Caki2 (cell line): Measurements from ENCODE around the gene NUDT3. TPM values are rescaled to one million over a fixed set of nuclear protein-coding genes. Genes with fewer than 3 reads are reported as not detected.
"Not testable (repeated sequence)": the region's sequence is repeated elsewhere in the genome, so short reads cannot be mapped to it uniquely, and the experiment has no call there.

Source experiments
- DNase-seq: peaks from one replicate; pipeline ENCODE4 v3.0.0-alpha.2; 2015; ENCODE audit warnings: low read depth
- in situ Hi-C: cut with HindIII; loops from 2 replicates; pipeline ENCODE4 v1.10.0; 2016; ENCODE audit warnings: low sequenced_read_pairs, low pct_unique_long_range_greater_than_20kb, mixed read lengths
- total RNA-seq: library from RNA; depleted of rRNA; stranded (reverse); fragments of >200 nt; shearing (Covaris generic); gene quantifications from 2 replicates; pipeline ENCODE4 v1.2.3, GENCODE V29; 2014; ENCODE audit warnings: low replicate concordance

Gene NUDT3
- total RNA-seq, 1 experiment from 2014 or later: 7.2 TPM

DNA sequence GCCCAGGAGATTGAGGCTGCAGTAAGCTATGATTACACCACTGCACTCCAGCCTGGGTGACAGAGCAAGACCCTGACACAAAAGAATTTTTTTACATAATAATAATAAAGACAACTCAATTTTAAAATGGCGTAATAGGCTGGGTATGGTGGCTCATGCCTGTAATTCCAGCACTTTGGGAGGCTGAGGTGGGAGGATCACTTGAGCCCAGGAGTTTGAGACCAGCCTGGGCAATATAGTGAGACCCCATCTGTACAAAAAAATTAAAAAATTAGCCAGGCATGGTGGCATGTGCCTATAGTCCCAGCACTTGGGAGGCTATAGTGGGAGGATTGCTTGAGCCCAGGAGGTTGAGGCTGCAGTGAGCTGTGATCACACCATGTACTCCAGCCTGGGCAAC, 15.4 kb upstream of the NUDT3 start:
- DNase-seq, in situ Hi-C loops: not testable (repeated sequence)

- in situ Hi-C loops: no loop called here
- no peak for DNase-seq
These were observed 4.0 kb upstream of the NUDT3 start for GRCh38 chr6:34396518-34396917.

- DNase-seq: no peak
- in situ Hi-C loops: no loop called here
These were observed 1.5 kb upstream of the NUDT3 start for GRCh38 chr6:34393966-34394305.

GRCh38 chr6:34393191-34393965, 909 bp upstream of the NUDT3 start:
- DNase-seq: no peak

GRCh38 chr6:34391786-34392496, 528 bp downstream of the NUDT3 start:
- in situ Hi-C loops: no loop called here
- peak; percentile 66 for DNase-seq

More at GRCh38 chr6:34393191-34393965, 909 bp upstream of the NUDT3 start:
- in situ Hi-C loops: no loop called here

DNA sequence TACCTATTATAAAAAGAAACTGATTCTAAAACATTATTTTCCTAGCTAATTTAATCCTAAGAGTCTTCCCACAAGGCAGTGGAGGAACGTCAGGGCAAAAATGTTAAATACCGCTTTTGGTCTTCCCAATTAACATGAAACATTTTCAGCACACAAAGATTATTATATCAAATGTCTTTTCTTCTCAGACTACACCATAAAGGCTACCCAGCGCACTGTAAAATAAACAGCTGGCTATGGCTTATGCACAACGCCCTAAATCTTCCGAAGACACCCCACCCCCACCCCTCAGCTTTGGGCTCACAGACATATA, 1.0 kb downstream of the NUDT3 start:
- in situ Hi-C loops: no loop called here

DNA sequence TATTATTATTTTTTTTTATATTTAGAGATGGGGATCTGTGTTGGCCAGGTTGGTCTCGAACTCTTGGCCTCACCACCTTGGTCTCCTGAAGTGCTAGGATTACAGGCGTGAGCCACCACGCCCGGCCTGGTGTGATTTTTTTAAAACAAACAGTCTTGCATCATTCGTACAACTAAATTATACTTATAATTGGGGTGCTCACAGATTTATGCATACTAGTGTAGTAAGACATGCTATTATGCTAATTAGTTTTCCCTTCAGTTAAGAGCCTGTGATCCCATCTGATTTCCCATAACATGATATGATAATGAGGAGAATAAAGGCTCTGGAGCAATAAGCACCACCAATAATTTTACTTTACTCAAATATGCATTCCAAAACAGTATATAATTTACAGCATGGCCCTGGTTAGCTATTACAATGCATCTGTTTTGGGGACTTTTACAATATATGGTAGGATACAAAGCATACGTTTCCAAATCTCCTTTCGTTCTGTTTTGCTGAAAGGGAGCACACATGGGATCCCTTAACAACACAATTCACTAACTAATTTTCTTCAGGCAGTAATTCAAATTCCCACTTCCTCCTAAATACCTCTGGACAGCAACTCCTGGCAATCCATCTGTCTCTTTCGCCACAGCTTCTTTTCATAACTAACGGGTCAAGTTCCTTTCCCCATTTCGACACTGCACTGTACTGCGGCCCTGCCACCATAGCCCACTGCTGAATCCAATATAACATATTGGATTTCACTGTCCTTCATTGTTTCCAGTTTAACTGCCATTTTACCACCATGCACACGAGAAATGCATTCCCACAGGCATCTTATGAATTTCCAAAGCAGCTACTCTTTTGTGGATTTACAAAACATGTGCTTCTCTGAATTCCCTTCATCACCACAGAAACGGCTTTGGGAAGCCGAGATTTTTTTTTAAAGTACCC, 1.7 kb downstream of the NUDT3 start:
- DNase-seq: peak; percentile 53

More for the DNA sequence above, 1.0 kb downstream of the NUDT3 start:
- DNase-seq: no peak

GRCh38 chr6:34389034-34389433, 3.4 kb downstream of the NUDT3 start:
- in situ Hi-C loops: no loop called here
- no peak for DNase-seq

More for the DNA sequence above, 1.7 kb downstream of the NUDT3 start:
- in situ Hi-C loops: no loop called here

DNA sequence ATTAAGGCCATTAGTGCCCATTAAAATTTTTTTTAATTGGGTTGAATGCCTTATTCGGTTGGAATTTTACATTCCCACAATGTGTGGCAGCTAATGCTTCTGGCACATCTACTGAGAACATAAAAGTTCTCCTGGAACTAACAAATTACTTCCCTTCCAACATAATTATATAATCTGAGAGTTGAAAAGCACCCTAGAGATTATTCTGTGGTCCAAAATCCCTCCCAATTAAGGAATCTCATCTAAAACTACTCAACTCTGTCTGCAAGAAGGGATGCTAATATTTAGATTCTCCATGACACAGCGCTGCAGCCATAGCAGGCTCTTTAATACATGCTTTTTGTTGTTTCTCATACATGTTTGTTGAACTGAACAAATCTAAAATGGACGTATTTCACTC, 4.0 kb downstream of the NUDT3 start:
- in situ Hi-C loops: no loop called here
- no peak for DNase-seq

DNA sequence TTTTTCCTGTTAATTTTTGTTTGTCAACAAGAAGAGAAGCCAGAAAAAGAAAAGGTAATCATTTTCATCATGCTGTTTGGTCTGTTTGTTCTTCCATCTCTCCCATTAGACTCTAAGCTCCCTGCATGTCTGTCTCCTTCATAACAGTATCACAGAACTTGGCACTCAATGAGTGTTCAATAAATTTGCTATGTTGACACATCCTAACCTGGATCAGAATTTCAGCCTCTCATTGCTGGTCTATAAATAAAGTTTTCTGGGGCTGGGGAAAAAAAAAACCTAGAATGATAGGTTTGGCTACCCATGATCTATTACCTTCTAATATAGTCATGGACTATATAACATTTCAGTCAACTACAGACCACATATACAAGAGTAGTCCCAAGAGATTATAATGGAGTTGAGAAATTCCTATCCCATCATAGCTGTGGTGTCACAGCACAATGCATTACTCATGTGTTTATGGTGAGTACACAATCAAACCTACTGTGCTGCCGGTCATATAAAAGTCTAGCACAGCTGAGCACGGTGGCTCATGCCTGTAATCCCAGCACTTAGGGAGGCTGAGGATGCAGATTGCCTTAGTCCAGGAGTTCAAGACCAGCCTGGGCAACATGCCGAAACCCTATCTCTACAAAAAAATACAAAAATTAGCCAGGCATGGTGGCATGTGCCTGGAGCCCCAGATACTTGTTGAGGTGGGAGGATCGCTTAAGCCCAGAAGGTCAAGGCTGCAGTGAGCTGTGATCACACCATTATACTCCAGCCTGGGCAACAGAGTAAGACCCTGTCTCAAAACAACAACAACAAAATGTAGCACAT, 5.9 kb downstream of the NUDT3 start:
- in situ Hi-C loops: no loop called here

DNA sequence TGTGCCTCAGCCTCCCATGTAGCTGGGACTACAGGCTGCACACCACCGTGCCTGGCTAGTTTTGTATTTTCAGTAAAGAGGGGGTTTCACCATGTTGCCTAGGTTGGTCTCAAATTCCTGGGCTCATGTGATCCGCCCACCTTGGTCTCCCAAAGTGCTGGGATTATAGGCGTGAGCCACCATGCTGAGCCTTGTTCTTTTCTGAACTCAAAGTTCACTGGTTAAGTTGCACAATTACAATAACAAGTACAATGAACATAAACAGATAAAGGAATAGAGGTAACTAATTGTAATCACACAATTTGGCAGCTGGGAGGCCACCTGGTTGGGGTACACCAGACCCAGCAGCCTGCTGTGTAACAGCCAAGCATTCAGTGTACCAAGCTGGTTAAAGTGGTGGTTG, 6.7 kb downstream of the NUDT3 start:
- in situ Hi-C loops: no loop called here
- no peak for DNase-seq

More for the DNA sequence above, 5.9 kb downstream of the NUDT3 start:
- DNase-seq: peak; percentile 15

DNA sequence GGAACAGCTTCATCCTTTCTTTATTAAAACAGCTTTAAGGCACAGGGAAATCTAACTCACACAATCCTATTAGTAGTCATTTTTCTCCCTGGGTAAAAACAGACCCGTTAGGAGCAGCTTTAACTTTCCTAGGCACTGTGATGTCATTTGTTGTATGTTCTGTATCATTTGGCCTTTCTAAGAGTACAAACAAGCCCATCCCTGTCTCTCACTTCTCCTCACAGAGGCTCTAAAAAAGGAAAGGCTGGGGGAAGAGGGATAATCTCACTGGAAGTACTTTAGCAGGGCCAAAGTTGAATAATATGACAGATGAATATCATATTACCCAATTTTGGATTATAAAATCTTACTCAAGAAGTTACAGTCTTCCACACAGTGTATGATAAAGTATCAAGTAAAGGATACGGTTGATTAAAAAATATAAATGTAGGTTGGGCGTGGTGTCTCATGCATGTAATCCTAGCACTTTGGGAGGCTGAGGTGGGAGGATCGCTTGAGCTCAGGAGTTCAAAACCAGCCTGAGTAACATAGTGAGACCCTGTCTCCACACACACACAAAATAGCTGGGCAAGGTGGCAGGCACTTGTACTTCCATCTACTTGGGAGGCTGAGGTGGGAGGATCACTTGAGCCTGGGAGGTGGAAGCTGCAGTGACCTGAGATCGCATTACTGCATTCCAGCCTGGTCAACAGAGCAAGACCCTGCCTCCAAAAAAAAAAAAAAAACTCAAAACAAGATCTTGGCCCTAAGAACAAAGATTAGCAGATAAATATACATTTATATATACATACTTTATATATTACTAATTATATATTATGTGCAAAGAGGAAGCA, 7.9 kb downstream of the NUDT3 start:
- in situ Hi-C loops: no loop called here
- no peak for DNase-seq

DNA sequence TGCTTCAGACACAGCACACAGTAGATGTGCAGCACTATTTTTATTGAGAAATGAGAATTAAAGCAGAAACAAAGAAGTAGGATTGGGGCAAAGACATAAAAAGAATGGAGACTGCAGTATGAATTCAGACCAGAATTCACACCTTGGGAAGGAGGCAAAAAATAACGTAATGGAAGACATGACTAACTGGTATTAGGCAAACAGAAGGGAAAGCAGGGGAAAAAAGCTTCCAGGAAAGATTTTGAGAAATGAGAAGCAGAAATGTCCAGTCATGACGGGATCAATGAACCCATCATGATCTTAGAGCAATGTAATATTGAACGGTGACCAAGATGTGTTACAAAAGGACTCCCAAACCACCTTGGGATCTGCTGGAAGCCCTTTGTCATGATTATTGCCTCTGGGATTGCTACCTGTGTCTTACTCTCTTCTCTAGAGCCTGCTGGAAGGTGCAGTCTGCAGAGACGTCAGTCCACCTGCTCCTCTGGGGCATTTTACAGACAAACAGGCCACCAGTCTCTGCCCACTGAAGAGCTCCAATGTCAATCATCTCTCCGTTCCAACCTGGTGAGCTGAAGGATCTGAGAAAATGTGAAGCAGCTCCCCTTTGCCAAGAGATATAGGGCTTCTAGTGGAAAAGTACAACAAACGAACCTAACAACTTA, 8.7 kb downstream of the NUDT3 start:
- in situ Hi-C loops: no loop called here
- no peak for DNase-seq

DNA sequence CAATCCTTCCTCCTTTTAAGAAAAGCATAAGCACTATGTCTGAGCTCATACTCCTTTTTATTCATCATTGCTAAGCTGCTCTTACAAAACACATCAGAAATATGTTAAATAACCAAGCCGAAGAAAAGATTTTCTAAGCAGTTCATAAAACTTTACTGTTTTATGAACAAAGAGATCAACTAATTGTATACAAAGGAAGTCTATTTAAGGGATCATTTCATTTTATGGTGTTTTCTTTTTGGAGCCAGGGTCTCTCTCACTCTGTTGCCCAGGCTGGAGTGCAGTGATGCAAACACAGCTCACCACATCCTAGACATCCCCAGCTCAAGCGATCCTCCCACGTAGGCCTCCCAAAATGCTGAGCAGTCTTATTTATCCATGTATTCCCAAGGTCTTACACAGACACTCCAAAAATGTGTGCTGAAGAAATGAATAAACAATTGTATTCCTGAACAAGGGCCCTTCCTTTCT, 9.3 kb downstream of the NUDT3 start:
- DNase-seq: no peak
- in situ Hi-C loops: no loop called here

DNA sequence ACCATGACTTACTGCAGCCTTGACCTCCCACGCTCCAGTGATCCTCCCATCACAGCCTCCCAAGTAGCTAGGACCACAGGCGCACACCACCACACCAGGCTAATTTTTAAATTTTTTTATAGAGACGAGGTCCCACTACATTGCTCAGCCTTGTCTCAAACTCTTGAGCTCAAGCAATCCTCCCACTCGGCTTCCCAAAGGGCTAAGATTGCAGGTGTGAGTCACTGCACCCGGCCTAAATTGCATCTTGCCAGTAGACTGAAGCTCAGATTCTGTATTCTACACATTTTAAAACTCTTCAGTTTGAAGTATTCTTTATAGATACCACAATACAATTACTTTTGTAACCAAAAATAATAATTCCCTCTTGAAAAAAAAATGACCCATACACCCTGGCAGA, 11.4 kb downstream of the NUDT3 start:
- DNase-seq: no peak
- in situ Hi-C loops: no loop called here

- in situ Hi-C loops: no loop called here
- DNase-seq: no peak
These were observed 14.0 kb downstream of the NUDT3 start for GRCh38 chr6:34378470-34378869.

DNA sequence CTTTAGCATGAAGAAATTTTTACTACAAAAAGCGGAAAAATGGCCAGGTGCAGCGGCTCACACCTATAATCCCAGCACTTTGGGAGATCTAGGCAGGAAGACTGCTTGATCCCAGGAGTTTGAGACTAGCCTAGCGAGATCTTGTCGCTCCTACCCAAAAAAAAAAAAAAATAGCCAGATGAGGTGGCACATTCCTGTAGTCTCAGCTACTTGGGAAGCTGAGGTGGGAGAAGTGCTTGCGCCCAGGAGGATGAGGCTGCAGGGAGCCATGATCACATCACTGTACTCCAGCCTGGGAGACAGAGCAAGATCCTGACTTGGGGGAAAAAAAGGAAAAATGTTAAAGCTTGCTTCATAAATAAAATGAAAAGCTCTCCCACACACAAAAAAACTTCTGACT, 14.5 kb downstream of the NUDT3 start:
- in situ Hi-C loops: no loop called here

More for the DNA sequence above, 14.5 kb downstream of the NUDT3 start:
- DNase-seq: no peak
